Tibial nerve (tissue), 4 donors: ENCODE results near the gene FBXW8. TPM values are rescaled to one million over a fixed set of nuclear protein-coding genes. Genes with fewer than 3 reads are reported as not detected.

ENCODE experiments used
- DNase-seq, 2 donors: peaks; one replicate each; pipeline ENCODE4 v3.0.0-alpha.2; 2019; ENCODE audit warnings: low spot score in 2 of 2
- H3K27ac ChIP-seq, 4 donors: fragments of 200-600 bp; sonication (generic) in 3 of 4; one replicate each; pipeline ENCODE4 v1.5.1; 2017 to 2019; ENCODE audit warnings: mild to moderate bottlenecking in 1 of 4
- H3K27me3 ChIP-seq, 2 donors: fragments of 200-600 bp; sonication (generic) in 1 of 2; one replicate each; pipeline versions ENCODE4 v1.5.1 to v1.6.0; 2017 to 2019
- H3K36me3 ChIP-seq, 3 donors: fragments of 200-600 bp; sonication (generic); one replicate each; pipeline ENCODE4 v1.5.1; 2018 to 2019
- H3K4me1 ChIP-seq, 4 donors: fragments of 200-600 bp; sonication (generic) in 3 of 4; one replicate each; pipeline ENCODE4 v1.5.1; 2017 to 2019
- H3K4me3 ChIP-seq, 4 donors: fragments of 200-600 bp; sonication (generic) in 3 of 4; one replicate each; pipeline ENCODE4 v1.5.1; 2017 to 2019; ENCODE audit warnings: mild to moderate bottlenecking in 1 of 4, moderate library complexity in 1 of 4
- H3K9me3 ChIP-seq, 4 donors: fragments of 200-600 bp; sonication (generic) in 3 of 4; one replicate each; pipeline ENCODE4 v1.5.1; 2017 to 2019
- CTCF ChIP-seq, 5 experiments: fragments of 200-600 bp in 3 of 5; fragments of 450-650 bp in 2 of 5; sonication (generic) in 3 of 5; IDR thresholded peaks; one replicate each; pipeline ENCODE4 v1.5.1; 2016 to 2019; ENCODE audit warnings: antibody characterized with exemption in 5 of 5, mild to moderate bottlenecking in 3 of 5, moderate library complexity in 2 of 5
- EP300 ChIP-seq, 2 donors: sonication (generic); formaldehyde crosslinking; IDR thresholded peaks; one replicate each; pipeline ENCODE4 v1.6.1; 2017; ENCODE audit warnings: antibody characterized with exemption in 2 of 2, mild to moderate bottlenecking in 1 of 2
- POLR2A ChIP-seq, 2 donors: fragments of 450-650 bp; IDR thresholded peaks; one replicate each; pipeline ENCODE4 v1.6.1; 2017; ENCODE audit warnings: antibody characterized with exemption in 2 of 2, mild to moderate bottlenecking in 2 of 2, moderate library complexity in 2 of 2
- WGBS, 2 donors: methylation state at CpG; one replicate each; pipeline ENCODE4 v1.1.5; 2018; 5-methylcytosine and 5-hydroxymethylcytosine counted together
- total RNA-seq, 4 donors: library from RNA; depleted of rRNA; stranded (reverse); fragments of >200 nt; gene quantifications; one replicate each; pipeline ENCODE4 v1.1.0, GENCODE V29; 2016

The FBXW8 gene
- total RNA-seq, 4 donors from 2014 or later = 26.7 to 38.4 (median 29.0) TPM

GRCh38 chr12:117067638-117068037, 156.9 kb downstream of the FBXW8 start:
- Histone ChIP-seq H3K27me3 (no peaks in the 10 kb centered on the region), H3K27ac (no peak overlapping the region), H3K36me3 (no peaks in the 10 kb centered on the region), H3K9me3 (no peaks in the 10 kb centered on the region), H3K4me1 (peaks cover 0 to 8% (median 0%) of the 10 kb centered on the region in 4 donors), H3K4me3 (no peak overlapping the region)
- DNase-seq = no peak
- 80 to 82% methylated on average over 3 of the region's 3 CpGs for WGBS, 2 donors
- TF ChIP-seq CTCF (IDR thresholded peaks at IDR 0.05) (no peak), EP300 (IDR thresholded peaks at IDR 0.05) (no peak), POLR2A (IDR thresholded peaks at IDR 0.05) (no peak)

GRCh38 chr12:117068492-117068891, 157.7 kb downstream of the FBXW8 start:
- no peak for DNase-seq
- no peak overlapping the region for H3K27ac ChIP-seq
- no peaks in the 10 kb centered on the region for H3K36me3 ChIP-seq
- WGBS, 2 donors = 84 to 90% methylated on average over 8 of the region's 8 CpGs
- no peaks in the 10 kb centered on the region for H3K27me3 ChIP-seq
- H3K4me1 ChIP-seq = peaks cover 0 to 1% (median 0%) of the 10 kb centered on the region in 4 donors
- H3K4me3 ChIP-seq = no peak overlapping the region
- H3K9me3 ChIP-seq = no peaks in the 10 kb centered on the region
- TF ChIP-seq POLR2A (IDR thresholded peaks at IDR 0.05) = no peak
- no peak for TF ChIP-seq EP300 (IDR thresholded peaks at IDR 0.05)
- TF ChIP-seq CTCF (IDR thresholded peaks at IDR 0.05) = no peak

GRCh38 chr12:117069101-117069797, 158.5 kb downstream of the FBXW8 start:
- Histone ChIP-seq H3K9me3 (no peaks in the 10 kb centered on the region), H3K27me3 (no peaks in the 10 kb centered on the region), H3K4me3 (no peak overlapping the region), H3K36me3 (no peaks in the 10 kb centered on the region), H3K27ac (no peak overlapping the region), H3K4me1 (no peaks in the 10 kb centered on the region)
- no peak for DNase-seq
- 86 to 87% methylated on average over 17 of the region's 17 CpGs for WGBS, 2 donors
- no peak for TF ChIP-seq CTCF (IDR thresholded peaks at IDR 0.05)
- TF ChIP-seq EP300 (IDR thresholded peaks at IDR 0.05) = no peak
- TF ChIP-seq POLR2A (IDR thresholded peaks at IDR 0.05) = no peak

- no peak overlapping the region for H3K4me3 ChIP-seq
- 80% methylated on average over 14 of the region's 14 CpGs for WGBS, 2 donors
Observed at GRCh38 chr12:117069926-117070900, 159.5 kb downstream of the FBXW8 start.

More at GRCh38 chr12:117069926-117070900, 159.5 kb downstream of the FBXW8 start:
- no peak overlapping the region for H3K27ac ChIP-seq
- H3K9me3 ChIP-seq = no peaks in the 10 kb centered on the region
- H3K4me1 ChIP-seq = no peaks in the 10 kb centered on the region
- no peaks in the 10 kb centered on the region for H3K27me3 ChIP-seq
- TF ChIP-seq POLR2A (IDR thresholded peaks at IDR 0.05) (no peak), EP300 (IDR thresholded peaks at IDR 0.05) (no peak), CTCF (IDR thresholded peaks at IDR 0.05) (no peak)
- no peaks in the 10 kb centered on the region for H3K36me3 ChIP-seq
- DNase-seq = no peak
